ACHN (cell line): ENCODE data around the gene LEF1.

Source experiments
- DNase-seq: peaks from one replicate; pipeline ENCODE4 v3.0.0-alpha.2; 2015
- in situ Hi-C: cut with HindIII; loops from 2 replicates; pipeline ENCODE4 v1.10.0; 2017; ENCODE audit warnings: low sequenced_read_pairs, low pct_ligation_motif_present, low pct_unique_long_range_greater_than_20kb

Gene LEF1

DNA sequence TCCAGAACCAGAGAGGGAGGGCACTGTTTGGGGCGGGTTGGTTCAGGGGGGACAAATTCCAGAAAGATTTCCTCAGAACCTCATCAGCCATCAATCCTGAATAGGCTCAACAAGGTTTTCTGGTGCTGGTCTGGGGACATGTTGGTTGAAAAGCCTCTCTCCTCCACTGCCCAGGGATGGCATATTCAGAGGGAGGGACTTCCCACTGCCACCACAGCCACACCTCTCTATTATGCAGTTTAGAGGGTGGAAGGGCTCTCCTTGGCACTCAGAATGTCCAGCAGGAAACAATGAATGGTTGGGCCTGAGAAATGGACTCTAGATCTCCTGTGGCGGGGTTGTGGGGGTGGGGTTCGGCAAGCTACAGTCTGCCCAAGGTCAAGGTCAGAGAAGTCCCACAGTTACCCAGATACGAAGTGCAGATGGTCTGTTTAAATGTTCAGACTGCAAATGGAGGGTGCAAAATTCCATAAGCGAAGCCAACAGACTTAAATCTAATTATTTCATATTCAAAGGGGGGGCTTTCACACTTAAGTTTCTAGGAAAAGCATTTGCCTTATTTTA, 70.7 kb downstream of the LEF1 start:
- in situ Hi-C loops = no loop called here
- DNase-seq = no peak

DNA sequence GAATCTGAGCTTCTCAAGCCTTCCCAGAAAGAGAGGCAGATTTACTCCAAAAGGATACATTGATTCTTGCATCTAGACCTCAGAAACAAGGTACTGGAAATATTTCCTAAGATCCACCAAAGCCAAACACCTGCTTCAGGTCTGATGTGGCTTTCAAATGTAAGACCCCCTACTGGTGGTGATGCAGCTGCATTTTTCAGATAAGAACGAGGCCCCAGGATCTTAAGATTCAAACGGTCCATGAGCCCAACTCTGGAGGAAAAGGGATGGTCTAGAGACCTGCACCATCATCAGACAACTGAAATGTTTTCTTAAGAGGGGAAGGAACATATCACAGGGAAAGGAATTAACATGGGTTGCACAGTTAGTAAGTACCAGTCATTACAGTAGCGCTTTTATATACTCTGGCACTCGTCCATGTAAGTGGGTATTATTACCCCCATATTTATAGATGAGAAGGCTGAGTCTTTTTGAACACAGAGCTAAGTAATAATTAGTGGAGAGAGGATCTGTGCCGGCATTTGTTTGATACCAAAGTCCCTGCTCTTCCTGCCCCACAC, 73.7 kb downstream of the LEF1 start:
- no peak for DNase-seq
- in situ Hi-C loops = no loop called here

DNA sequence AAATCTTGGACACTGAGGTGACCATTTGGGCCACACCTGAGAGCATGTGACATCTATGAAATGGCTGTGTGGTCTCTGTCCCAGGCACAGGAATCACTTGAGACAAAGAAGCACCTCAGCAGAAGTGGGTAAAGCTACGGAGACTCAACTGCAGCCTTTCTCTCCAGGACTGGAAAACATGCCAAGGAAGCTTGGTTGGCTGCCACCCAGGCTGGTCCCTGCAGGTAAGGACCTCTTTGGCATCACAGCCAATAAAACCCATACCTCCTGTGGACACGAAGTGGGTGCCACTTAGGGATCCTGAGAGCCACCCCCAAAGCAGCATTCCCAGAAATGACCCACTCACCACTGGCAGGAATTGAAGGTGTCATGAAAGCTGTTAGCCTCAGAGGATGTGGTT, 74.6 kb downstream of the LEF1 start:
- in situ Hi-C loops = no loop called here
- no peak for DNase-seq

DNA sequence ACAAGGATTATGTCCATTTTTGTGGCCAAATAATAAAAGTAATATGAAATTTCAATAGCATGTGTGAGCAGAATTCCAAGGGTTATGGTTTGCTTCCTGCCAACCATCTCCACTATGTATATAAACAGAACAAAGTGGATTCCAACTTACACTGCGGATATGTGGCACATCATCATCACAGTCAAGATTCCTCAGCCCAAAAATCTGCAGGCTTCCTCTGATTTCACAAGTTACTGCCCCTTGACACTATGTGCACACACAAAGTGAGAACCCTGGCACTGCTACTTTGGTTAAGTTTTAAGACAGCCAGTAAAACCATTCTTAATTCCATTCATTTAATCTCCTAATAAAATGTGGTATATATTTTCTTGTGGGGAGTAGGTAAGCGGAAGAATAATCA, 76.4 kb downstream of the LEF1 start:
- no peak for DNase-seq
- in situ Hi-C loops = no loop called here

DNA sequence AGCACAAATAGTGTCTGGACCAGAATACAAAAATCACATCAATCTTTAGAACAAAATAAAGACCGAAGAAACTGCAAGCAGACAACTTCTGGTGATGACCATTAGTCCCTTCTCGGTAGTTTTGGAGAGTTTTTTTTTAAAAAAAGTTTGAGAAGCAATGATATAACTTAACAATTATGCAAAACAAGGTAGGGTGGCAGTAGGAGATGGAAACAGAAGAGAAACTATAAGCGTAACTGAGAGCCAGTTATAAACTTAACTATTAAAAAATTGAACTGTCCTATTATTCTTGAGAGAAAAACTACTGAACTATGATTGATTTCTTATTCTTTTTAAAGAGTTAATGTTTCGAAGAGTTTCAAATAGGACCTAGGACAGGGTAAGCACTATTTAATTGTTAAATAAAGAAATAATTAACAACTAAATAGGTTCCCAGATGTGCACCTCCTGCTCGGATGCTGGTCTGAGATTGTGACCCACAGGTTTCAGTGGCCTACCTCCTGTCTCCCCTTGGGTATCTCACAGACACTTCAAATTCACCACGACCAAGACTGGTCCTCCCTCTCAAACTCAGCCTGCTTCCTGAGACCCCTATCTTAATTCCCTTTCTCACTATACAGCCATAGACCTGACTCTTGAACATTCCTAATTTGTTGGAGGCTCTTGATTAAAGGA, 81.3 kb downstream of the LEF1 start:
- in situ Hi-C loops = no loop called here
- no peak for DNase-seq

DNA sequence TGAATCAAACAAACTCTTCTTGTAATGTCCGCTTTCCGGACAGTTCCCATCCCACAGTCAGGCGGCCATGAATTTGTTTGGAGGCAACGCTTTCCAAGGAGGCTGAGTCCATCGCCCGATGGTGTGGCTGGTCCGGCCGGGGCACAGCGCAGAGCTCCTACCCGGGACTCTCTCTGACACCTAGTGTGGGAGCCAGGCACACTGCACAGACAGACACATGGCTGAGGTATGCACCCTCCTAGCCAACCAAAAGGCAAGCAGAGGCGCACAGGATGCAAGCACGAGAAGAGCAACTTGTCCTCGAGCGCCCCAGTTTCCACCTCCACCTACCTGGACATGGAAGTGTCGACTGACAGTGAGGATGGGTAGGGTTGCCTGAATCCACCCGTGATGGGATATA, 87.5 kb downstream of the LEF1 start:
- no peak for DNase-seq
- in situ Hi-C loops = no loop called here

DNA sequence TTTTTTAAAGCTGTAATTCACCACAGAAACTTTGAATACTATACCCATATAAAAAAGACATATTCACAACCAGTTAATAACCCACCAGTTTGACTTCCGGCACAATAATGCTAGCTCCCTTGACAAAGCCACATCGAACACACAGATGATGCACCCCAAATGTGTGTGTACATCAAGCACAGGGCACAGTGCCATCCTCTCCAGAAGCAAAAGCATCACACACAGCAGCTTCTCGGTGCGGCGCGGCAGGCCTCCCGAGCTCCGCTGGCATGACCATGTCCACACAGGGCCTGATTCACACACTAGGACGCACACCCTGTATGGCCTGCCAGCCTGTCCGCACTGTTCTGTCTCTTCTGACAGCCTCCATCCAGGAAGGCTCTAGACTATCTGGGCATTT, 88.0 kb downstream of the LEF1 start:
- no peak for DNase-seq
- in situ Hi-C loops = no loop called here

DNA sequence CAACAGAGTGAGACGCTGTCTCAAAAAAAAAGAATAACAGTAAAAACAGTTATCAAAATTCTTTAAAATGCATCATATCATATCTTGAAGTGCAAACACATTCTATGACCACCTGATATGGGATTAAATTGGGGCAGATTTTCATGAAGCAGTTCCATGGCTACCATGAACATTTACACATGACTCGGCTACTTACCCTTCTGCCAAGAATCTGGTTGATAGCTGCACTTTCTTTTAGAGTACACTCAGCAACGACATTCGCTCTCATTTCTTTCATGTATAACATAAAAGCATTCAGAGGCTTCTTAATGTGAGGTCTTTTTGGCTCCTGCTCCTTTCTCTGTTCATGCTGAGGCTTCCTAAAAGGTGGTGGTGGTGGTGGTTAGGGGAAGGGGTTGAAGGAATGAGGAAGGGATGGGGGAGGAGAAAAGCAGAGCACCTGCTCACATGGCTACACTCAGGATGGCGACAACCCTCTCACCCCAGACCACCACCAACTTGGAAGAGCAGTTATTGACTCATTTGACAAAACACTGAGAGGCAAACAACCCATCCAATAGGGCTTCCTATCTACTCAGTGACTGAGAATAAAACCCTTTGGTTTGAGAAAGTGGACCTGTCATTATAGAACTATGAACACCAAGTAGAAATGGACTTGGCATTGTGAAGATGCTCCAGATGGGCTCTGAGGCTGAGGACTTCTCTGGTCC, 90.6 kb downstream of the LEF1 start:
- in situ Hi-C loops = no loop called here
- DNase-seq = no peak

DNA sequence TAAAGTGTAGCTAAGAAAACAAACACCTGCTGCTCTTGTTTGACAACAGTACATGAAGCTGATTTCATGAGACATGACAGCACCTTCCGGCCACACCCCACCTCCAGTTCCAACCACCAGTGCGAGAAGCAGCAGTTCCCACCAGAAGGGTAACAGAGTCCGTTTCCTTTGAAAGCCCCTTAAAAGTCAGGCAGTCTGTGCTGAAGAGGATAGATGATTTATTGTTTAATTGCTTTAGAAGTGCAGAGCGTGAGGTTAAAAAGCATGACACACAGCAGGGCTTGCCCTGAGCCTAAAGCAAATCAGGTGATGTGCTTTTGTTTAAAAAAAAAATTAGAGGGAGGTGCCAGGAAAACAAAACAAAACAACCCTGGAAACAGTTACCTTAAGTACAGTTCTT, 96.4 kb downstream of the LEF1 start:
- in situ Hi-C loops = no loop called here
- DNase-seq = no peak

DNA sequence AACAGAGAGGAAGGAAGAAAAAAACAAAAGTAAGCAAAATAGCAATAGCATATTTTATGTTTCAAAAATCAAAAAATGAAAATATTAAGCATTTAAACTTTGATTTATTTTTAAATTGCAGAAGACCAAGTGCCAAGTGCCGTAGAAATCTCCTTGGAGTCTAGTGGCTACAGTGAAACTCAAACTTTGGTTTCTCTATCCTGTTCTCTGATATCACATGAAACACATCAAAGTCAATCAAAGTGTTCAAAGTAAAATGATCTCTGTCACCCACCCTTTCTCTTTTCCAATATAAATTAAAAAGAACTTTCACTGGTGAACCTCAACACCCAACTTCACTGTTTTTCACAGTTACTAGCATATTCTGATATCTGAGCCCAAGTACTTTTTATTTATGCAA, 98.0 kb downstream of the LEF1 start:
- in situ Hi-C loops = no loop called here
- DNase-seq = no peak

DNA sequence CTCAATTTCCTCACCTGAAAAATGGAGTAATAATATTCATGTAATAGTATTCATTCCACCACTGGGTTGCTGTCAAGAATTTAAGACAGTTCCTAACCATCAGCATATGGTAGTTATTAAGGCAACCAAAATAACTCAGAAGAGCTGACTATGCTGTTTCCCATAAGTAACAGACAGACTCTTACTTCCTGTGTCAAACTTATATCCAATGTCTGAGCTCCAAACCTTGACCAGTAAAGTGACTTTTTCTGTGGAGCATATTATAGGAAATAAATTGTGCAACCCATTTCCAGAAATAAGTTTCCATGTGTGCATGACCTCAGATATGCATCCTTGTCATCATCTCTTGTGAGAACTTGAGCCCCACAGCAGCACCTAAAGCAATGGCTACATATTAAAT, 100.3 kb downstream of the LEF1 start:
- in situ Hi-C loops = no loop called here
- DNase-seq = no peak

DNA sequence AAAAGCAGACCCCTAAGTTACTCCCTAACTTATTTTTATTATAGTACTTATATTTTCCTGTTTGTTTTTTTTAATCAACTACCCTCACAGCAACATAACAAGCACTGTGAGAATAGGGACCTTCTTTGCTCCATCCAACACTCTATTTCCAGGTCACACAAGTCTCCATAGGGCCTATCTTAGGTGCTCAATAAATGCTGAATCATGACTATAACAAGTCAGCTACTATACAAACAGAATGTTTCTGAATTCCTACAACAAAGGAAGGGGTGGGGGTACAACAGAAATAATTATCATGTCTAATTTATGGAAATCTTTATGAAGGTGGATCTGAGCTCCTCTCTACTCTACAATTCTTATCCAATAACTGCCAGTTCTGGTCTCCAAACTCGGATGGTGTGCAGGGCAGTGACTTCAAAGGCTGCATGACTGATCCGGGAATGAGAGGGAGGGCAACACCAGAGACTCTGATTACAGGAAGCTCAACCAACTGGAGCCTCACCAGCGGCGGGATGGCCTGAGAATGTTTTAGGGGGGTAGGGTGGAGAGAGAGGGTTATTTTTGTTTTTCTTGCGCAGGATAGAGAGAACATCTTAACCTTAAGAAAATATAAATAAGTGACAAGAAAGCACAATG, 107.9 kb downstream of the LEF1 start:
- DNase-seq = no peak
- in situ Hi-C loops = no loop called here

DNA sequence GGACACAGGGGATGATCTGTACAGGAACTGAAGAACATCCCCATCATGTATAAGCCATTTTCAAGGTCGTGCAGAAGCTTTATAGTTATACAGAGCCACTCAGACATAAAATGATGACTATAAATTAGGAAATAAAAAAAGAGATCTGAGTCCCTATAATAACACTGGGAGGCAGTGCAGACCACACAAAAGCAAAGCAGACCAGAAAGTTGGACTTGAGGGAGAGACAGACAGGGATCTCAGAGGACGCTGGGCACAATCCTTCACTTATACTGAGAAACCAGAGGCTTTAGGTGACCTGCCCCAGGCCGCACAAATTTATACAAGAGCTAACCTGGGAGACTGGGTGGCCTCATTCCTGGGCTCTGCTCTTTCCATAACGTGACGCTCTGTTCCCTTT, 108.6 kb downstream of the LEF1 start:
- DNase-seq = peak; percentile 14
- in situ Hi-C loops = no loop called here

DNA sequence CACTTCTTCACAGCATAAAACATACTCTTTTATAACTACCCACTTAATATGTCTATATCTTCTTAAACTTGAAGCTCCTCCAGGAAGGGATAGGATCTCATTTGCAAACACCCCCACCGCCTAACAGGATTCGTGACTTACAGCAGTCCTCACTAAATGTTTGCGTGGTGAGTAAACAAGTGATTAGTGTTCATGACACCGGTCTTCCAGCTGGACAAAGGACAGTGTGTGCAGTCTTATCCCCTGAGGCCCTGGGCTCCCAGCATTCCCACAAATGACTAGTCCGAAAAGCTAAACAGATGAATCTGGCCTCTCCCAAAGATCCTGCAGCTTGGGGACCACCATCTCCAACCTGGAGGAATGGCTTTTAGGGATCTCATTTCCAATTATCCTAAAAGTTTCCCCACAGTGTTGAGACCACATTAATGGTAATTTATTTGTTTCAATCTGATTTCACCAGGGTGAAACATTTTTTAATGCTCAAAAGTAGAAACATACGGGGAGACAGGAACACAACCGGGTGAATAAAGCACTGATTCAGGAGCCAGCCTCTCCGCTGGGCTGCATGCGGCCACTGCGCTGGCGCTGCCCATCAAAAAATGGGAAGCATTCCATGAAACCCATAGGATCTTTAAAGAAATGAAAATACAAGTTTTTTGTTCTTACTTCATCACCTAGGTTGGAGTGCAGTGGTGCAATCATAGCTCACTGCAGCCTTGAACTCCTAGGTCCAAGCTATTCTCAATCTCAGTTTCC, 109.9 kb downstream of the LEF1 start:
- in situ Hi-C loops = no loop called here
- no peak for DNase-seq

DNA sequence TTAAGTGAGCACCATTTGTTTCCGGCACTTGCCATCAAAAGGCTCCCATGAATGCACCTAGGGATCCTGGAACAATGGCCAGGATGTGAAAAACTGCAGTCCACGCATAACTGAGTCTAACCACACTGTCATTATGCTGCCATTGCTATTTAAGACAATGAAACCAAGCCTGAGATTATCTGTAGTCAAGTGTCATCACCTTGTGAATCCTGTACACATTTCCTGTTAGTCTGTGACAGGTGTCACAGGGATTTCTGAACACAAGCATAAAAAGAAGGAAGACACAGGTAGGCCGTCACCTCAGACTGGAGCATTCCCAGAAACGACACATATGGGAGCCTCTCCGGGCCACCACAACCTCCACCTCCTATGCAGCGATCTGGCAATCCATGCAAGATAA, 112.3 kb downstream of the LEF1 start:
- DNase-seq = no peak
- in situ Hi-C loops = no loop called here

DNA sequence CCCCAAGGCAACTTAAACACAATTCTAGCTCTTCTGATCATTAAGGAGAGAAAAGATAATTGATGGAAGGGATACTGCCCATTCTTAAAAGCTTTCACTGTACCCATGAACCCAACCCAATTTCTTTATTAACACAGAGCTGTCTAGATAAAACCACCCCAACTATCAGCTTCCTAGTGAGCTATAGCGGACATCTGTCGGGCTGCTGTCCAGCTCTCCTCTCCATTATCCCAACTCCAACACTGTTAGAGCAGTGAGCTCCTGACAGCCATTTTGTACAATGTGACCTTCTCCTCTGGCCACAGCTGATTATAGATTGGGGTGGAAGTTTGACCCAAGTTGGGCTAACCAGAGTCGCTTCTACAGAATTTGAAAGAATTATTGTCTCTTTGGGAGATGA, 112.9 kb downstream of the LEF1 start:
- no peak for DNase-seq
- in situ Hi-C loops = no loop called here

DNA sequence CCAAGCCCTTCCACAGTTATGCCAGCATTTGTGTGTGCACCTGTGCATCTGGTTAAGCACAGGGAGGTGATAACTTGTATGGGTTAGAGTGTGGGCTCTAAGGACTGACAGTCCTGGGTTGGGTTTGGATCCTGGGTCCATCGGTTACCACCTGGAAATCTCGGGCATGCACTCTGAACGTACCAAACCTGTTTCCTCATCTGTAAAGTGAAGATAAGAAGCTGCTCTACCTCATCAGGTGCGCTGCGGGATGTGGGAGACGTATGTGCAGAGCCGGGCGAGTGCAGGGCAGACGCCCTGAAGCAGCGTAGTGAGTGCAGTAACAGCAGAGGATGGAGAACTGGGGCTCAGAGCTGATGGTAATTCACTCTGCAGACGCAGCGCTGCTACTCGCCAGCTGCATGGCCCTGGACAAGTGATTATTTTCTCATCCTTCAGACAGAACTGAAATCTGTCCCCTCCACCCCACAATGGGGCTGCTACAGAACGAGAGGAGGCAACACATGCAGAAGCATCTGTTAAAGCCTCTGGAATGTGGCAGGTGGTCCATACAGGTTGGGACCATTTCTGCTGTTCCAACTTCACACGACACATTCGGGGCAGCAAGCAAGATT, 114.6 kb downstream of the LEF1 start:
- in situ Hi-C loops = no loop called here
- no peak for DNase-seq

DNA sequence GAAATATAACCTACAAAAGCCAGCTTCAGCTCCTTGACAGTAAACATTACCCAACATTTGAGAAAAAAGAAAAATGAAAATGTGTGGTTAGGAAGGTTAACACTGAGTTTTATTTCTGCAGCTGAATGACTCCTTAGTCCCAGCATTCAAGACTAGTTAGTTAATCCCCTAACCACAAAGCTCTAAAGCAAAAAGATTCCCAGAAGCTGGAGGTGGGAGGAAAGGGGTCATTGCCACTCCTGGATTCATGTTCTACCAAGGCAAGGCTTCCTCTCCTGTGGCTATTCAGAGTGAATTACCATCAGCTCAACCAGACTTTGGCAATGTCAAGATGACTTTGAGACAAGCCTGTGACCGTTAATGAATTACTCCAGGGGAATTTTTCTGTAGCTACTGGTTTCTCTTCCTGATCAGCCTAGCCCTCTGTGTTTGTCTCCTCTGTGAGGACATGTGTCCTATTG, 115.5 kb downstream of the LEF1 start:
- in situ Hi-C loops = no loop called here
- DNase-seq = no peak
